ENCODE results near the gene RETN. TPM values are rescaled to one million over a fixed set of nuclear protein-coding genes. Genes with fewer than 3 reads are reported as not detected.

Gene RETN
- total and polyA plus RNA-seq, 2 experiments from 2014 or later: not detected

- no peak for TF ChIP-seq ZNF462 (CRISPR knock-in tag; IDR thresholded peaks at IDR 0.05)
- TF ChIP-seq ZNF331 (CRISPR knock-in tag; IDR thresholded peaks at IDR 0.05; ENCODE audit: low read depth): no peak
Observed at GRCh38 chr19:7706955-7707456, 38.2 kb downstream of the RETN start (continued).

GRCh38 chr19:7709932-7710460 is 41.1 kb downstream of the RETN start:
- no peak overlapping the region for H2AFZ ChIP-seq
- Mint-ChIP-seq H3K9me3 (no peaks in the 10 kb centered on the region), H3K4me1 (no peaks in the 10 kb centered on the region), H3K27ac (no peak overlapping the region), H3K27me3 (ENCODE audit: insufficient read depth, low read depth, poor library complexity) (peaks cover 13% of the 10 kb centered on the region), H3K36me3 (ENCODE audit: low read depth) (no peaks in the 10 kb centered on the region; the same call in 2 of the 3 replicates), H3K4me3 (no peak overlapping the region)
- H3K27me3 ChIP-seq (ENCODE audit: insufficient read depth): no peaks in the 10 kb centered on the region
- DNase-seq (ENCODE audit: low spot score) (no peak), ATAC-seq (no peak)
- no peak overlapping the region for H3K4me2 ChIP-seq
- H3K79me2 ChIP-seq (replicated peaks; ENCODE audit: insufficient read depth): no peaks in the 10 kb centered on the region
- H3K4me3 ChIP-seq: no peak overlapping the region
- no peaks in the 10 kb centered on the region for H3F3A ChIP-seq (replicated peaks; ENCODE audit: low read depth)
- no peak overlapping the region for H3K27ac ChIP-seq (ENCODE audit: low read depth)
- no peaks in the 10 kb centered on the region for H3K4me1 ChIP-seq (ENCODE audit: insufficient read depth)
- no peaks in the 10 kb centered on the region for H3K36me3 ChIP-seq (ENCODE audit: insufficient read depth)
- H4K20me1 ChIP-seq (replicated peaks; ENCODE audit: insufficient read depth): no peaks in the 10 kb centered on the region
- no peaks in the 10 kb centered on the region for H3K9me2 ChIP-seq (ENCODE audit: insufficient read depth)
- TF ChIP-seq EZH2 (IDR thresholded peaks at IDR 0.05; ENCODE audit: low read depth, unreplicated experiment): no peak
- TF ChIP-seq JUNB (IDR thresholded peaks at IDR 0.05; ENCODE audit: unreplicated experiment): no peak
- no peak for TF ChIP-seq ETS1 (IDR thresholded peaks at IDR 0.05)
- no peak for TF ChIP-seq ZNF462 (CRISPR knock-in tag; IDR thresholded peaks at IDR 0.05)
- TF ChIP-seq CREB1 (CRISPR knock-in tag; IDR thresholded peaks at IDR 0.05; ENCODE audit: low read depth): no peak
- no peak for TF ChIP-seq ZNF331 (CRISPR knock-in tag; IDR thresholded peaks at IDR 0.05; ENCODE audit: low read depth)
- TF ChIP-seq ZNF114 (CRISPR knock-in tag; IDR thresholded peaks at IDR 0.05): no peak
- TF ChIP-seq EZH2phosphoT487 (IDR thresholded peaks at IDR 0.05; ENCODE audit: unreplicated experiment): no peak
